ENCODE data around the gene OR11H1.
"Not testable (repeated sequence)": the region's sequence is repeated elsewhere in the genome, so short reads cannot be mapped to it uniquely, and the experiment has no call there.

Gene OR11H1

GRCh38 chr22:15527892-15528291 lies at the start of gene OR11H1:
OR11H1 (plus strand) TSS chr22:15528192; CDS start chr22:15528192, 0 bp downstream.
- DNase-seq (ENCODE audit: low read depth, low spot score): not testable (repeated sequence)

GRCh38 chr22:15509967-15510366 lies 18.0 kb upstream of the OR11H1 start:
- DNase-seq (ENCODE audit: low read depth, low spot score): not testable (repeated sequence)

- DNase-seq (ENCODE audit: low read depth, low spot score): not testable (repeated sequence)
Measured at GRCh38 chr22:15515896-15516295, 12.1 kb upstream of the OR11H1 start.

GRCh38 chr22:15553767-15554166 lies 25.8 kb downstream of the OR11H1 start:
- DNase-seq (ENCODE audit: low read depth, low spot score): not testable (repeated sequence)

- DNase-seq (ENCODE audit: low read depth, low spot score): not testable (repeated sequence)
Measured at GRCh38 chr22:15563461-15563860, 35.5 kb downstream of the OR11H1 start.

- DNase-seq (ENCODE audit: low read depth, low spot score): not testable (repeated sequence)
Measured at GRCh38 chr22:15565063-15565462, 37.1 kb downstream of the OR11H1 start.

Data from activated naive CD8-positive, alpha-beta T cell treated with anti-CD3 and anti-CD28 coated beads, Interleukin-2, amount 50 U/mL, for 16 hours (primary cell).